Neural progenitor cell (in vitro differentiated cells): ENCODE results near the gene TEAD3. TPM values are rescaled to one million over a fixed set of nuclear protein-coding genes. Genes with fewer than 3 reads are reported as not detected.

Experiments
- DNase-seq: peaks from one replicate; pipeline ENCODE4 v3.0.0-alpha.2; 2016; ENCODE audit warnings: low spot score
- H2AFZ ChIP-seq: fragments of 200-600 bp; sonication (generic); replicated peaks from 2 replicates; pipeline ENCODE4 v1.6.1; 2016; ENCODE audit warnings: antibody characterized with exemption
- H3F3A ChIP-seq: fragments of 200-600 bp; sonication (generic); 2 replicates; pipeline ENCODE4 v1.6.1; 2016; ENCODE audit warnings: antibody characterized with exemption, low read depth
- H3K27ac ChIP-seq: fragments of 200-600 bp; sonication (generic); 2 replicates; pipeline ENCODE4 v1.5.1; 2016; ENCODE audit warnings: mild to moderate bottlenecking
- H3K27me3 ChIP-seq: fragments of 200-600 bp; sonication (generic); 2 replicates; pipeline ENCODE4 v1.6.1; 2016; ENCODE audit warnings: mild to moderate bottlenecking, moderate library complexity
- H3K36me3 ChIP-seq: fragments of 200-600 bp; sonication (generic); 2 replicates; pipeline ENCODE4 v1.5.1; 2016
- H3K4me1 ChIP-seq: fragments of 200-600 bp; sonication (generic); 2 replicates; pipeline ENCODE4 v1.6.1; 2016; ENCODE audit warnings: mixed run types
- H3K4me2 ChIP-seq: fragments of 200-600 bp; sonication (generic); 2 replicates; pipeline ENCODE4 v1.6.1; 2016
- H3K4me3 ChIP-seq: fragments of 200-600 bp; sonication (generic); 2 replicates; pipeline ENCODE4 v1.5.1; 2016
- H3K79me2 ChIP-seq: fragments of 200-600 bp; sonication (generic); 2 replicates; pipeline ENCODE4 v1.6.1; 2016; ENCODE audit warnings: low read depth
- H3K9ac ChIP-seq: fragments of 200-600 bp; sonication (generic); 2 replicates; pipeline ENCODE4 v1.6.1; 2016
- H3K9me3 ChIP-seq: fragments of 200-600 bp; sonication (generic); 2 replicates; pipeline ENCODE4 v1.5.1; 2016; ENCODE audit warnings: low read depth
- H4K20me1 ChIP-seq: fragments of 200-600 bp; sonication (generic); 2 replicates; pipeline ENCODE4 v1.6.1; 2016; ENCODE audit warnings: low read depth
- H3K27ac Mint-ChIP-seq: 3 replicates; pipeline ENCODE4 v1.8.0; 2021; ENCODE audit warnings: mixed read lengths
- H3K27me3 Mint-ChIP-seq: 2 replicates; pipeline ENCODE4 v1.8.0; 2022; ENCODE audit warnings: low read depth, mild to moderate bottlenecking, inconsistent platforms, moderate library complexity, mixed read lengths; ENCODE audit not compliant: insufficient read depth
- H3K36me3 Mint-ChIP-seq: 3 replicates; pipeline ENCODE4 v1.8.0; 2021; ENCODE audit warnings: mixed read lengths
- H3K4me1 Mint-ChIP-seq: 3 replicates; pipeline ENCODE4 v1.8.0; 2021; ENCODE audit warnings: mixed read lengths
- H3K4me3 Mint-ChIP-seq: 3 replicates; pipeline ENCODE4 v1.8.0; 2021; ENCODE audit warnings: mild to moderate bottlenecking, moderate library complexity, mixed read lengths
- H3K9me3 Mint-ChIP-seq: 3 replicates; pipeline ENCODE4 v1.8.0; 2020; ENCODE audit warnings: mixed read lengths
- CTCF ChIP-seq: fragments of 200-600 bp; sonication (generic); IDR thresholded peaks from 2 replicates; pipeline ENCODE4 v1.5.1; 2017; ENCODE audit warnings: antibody characterized with exemption, mild to moderate bottlenecking
- EZH2 ChIP-seq: fragments of 200-600 bp; sonication (generic); IDR thresholded peaks from 2 replicates; pipeline ENCODE4 v1.6.1; 2017; ENCODE audit warnings: antibody characterized with exemption, mild to moderate bottlenecking, moderate library complexity
- EZH2phosphoT487 ChIP-seq: fragments of 200-600 bp; sonication (generic); IDR thresholded peaks from 2 replicates; pipeline ENCODE4 v1.6.1; 2017; ENCODE audit warnings: antibody characterized with exemption
- total RNA-seq: library from RNA; depleted of rRNA; stranded (reverse); fragments of >200 nt; gene quantifications from 2 replicates; pipeline ENCODE4 v1.2.3, GENCODE V29; 2015; ENCODE audit warnings: low replicate concordance

TEAD3 gene
- total RNA-seq, 1 donor from 2014 or later = 9.7 TPM

GRCh38 chr6:35511562-35511941 lies 14.7 kb upstream of the TEAD3 start:
- Histone ChIP-seq H3K9me3 (no peaks in the 10 kb centered on the region), H3K27ac (no peak overlapping the region), H3K4me3 (no peak overlapping the region), H3K4me1 (peaks cover 38% of the 10 kb centered on the region), H3K4me2 (peak overlapping the region; percentile 57), H3F3A (peaks cover 11% of the 10 kb centered on the region), H3K9ac (no peak overlapping the region), H3K36me3 (no peaks in the 10 kb centered on the region), H3K27me3 (peaks cover under 1% of the 10 kb centered on the region), H2AFZ (no peak overlapping the region), H3K79me2 (no peaks in the 10 kb centered on the region), H4K20me1 (no peaks in the 10 kb centered on the region)
- no peak for TF ChIP-seq EZH2
- TF ChIP-seq CTCF = no peak
- TF ChIP-seq EZH2phosphoT487 = no peak
- Mint-ChIP-seq H3K9me3 (no peaks in the 10 kb centered on the region), H3K4me3 (no peak overlapping the region), H3K4me1 (peaks cover 38% of the 10 kb centered on the region), H3K27me3 (peaks cover 19% of the 10 kb centered on the region), H3K27ac (no peak overlapping the region), H3K36me3 (no peaks in the 10 kb centered on the region)
- DNase-seq = no peak

DNA sequence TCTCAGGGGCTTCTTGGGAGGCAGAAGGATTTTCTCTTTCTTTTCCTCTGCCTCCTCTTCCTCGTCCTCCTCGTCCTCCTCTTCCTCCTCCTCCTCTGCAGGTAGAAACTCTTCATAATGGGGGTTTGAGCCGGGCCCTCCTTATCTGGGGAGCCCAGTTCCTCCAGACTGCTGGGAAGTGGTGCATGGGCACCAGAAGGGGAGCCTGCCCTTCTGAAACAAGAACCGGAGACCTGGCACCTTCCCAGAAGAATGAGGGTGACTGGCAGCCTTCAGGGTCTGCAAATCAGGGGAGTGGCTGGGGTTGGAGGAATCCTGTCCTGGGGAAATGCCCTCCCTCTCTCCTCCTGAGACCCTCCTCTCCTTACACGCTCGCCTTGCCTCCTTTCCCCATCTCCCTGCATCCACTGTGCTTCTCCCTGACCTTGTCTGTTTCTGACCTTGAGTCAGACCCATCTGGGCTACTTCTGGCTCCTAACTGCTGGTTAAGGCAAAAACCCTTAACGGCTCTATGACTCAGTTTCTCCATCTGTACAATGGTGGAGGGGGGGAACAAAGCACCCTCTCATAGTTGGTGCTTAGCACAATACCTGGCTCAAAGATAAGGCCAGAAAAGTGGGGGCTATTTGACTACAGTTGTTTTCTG lies 14.2 kb upstream of the TEAD3 start:
- Histone ChIP-seq H3K4me1 (peaks cover 38% of the 10 kb centered on the region), H3K27me3 (peaks cover 4% of the 10 kb centered on the region), H2AFZ (no peak overlapping the region), H3K9me3 (no peaks in the 10 kb centered on the region), H3K36me3 (no peaks in the 10 kb centered on the region), H3K27ac (no peak overlapping the region), H3K4me3 (no peak overlapping the region), H3F3A (peaks cover 10% of the 10 kb centered on the region), H3K79me2 (no peaks in the 10 kb centered on the region), H3K9ac (no peak overlapping the region), H4K20me1 (no peaks in the 10 kb centered on the region), H3K4me2 (no peak overlapping the region)
- no peak overlapping the region for H3K27ac Mint-ChIP-seq
- DNase-seq = no peak
- no peaks in the 10 kb centered on the region for H3K36me3 Mint-ChIP-seq
- no peaks in the 10 kb centered on the region for H3K9me3 Mint-ChIP-seq
- TF ChIP-seq CTCF (no peak), EZH2 (no peak), EZH2phosphoT487 (no peak)
- peaks cover 19% of the 10 kb centered on the region for H3K27me3 Mint-ChIP-seq
- peaks cover 40% of the 10 kb centered on the region for H3K4me1 Mint-ChIP-seq
- H3K4me3 Mint-ChIP-seq = no peak overlapping the region

DNA sequence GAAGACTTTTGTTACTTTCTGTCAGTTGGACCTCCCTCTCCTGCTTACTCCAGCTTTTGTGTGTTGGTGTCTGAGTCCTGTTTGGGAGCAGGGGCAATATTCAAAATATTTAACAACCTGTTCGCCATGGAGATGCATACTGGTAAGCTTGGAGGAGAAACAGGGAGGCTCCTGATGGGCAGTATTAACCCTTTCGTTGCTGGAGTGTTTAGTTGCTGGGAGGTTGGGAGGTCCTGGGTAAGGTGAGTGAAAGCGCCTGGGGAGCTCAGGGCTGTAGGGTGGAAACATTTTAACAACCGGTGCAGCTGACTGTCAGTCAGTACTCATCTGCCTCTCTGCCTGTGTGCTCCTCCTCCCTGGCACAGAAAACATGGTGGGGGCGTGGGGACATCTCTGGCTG lies 11.7 kb upstream of the TEAD3 start:
- Mint-ChIP-seq H3K36me3 (no peaks in the 10 kb centered on the region), H3K27ac (peak overlapping the region; percentile 69), H3K27me3 (peaks cover 19% of the 10 kb centered on the region), H3K4me1 (peaks cover 42% of the 10 kb centered on the region), H3K9me3 (no peaks in the 10 kb centered on the region), H3K4me3 (no peak overlapping the region)
- no peak overlapping the region for H3K4me3 ChIP-seq
- H3K4me2 ChIP-seq = no peak overlapping the region
- no peaks in the 10 kb centered on the region for H3K9me3 ChIP-seq
- no peak overlapping the region for H3K27ac ChIP-seq
- H3K79me2 ChIP-seq = no peaks in the 10 kb centered on the region
- no peaks in the 10 kb centered on the region for H3K36me3 ChIP-seq
- H4K20me1 ChIP-seq = no peaks in the 10 kb centered on the region
- H2AFZ ChIP-seq = no peak overlapping the region
- H3K27me3 ChIP-seq = peaks cover 10% of the 10 kb centered on the region
- peaks cover 38% of the 10 kb centered on the region for H3K4me1 ChIP-seq
- TF ChIP-seq CTCF = no peak
- no peak for TF ChIP-seq EZH2
- no peak for TF ChIP-seq EZH2phosphoT487
- DNase-seq = no peak
- peaks cover 13% of the 10 kb centered on the region for H3F3A ChIP-seq
- H3K9ac ChIP-seq = no peak overlapping the region
